H1 (cell line): ENCODE data around the gene BSCL2. TPM values are rescaled to one million over a fixed set of nuclear protein-coding genes. Genes with fewer than 3 reads are reported as not detected.

Experiments used
- BRCA1 ChIP-seq: IDR thresholded peaks from 2 replicates; pipeline ENCODE4 v1.6.1; 2012; ENCODE audit warnings: low read depth, low read length, improper control_type of control experiment
- CBX8 ChIP-seq: fragments of 300-800, 300-1000 bp; sonication (generic); IDR thresholded peaks from 2 replicates; pipeline ENCODE4 v1.7.1; 2016; ENCODE audit warnings: low read depth, low read length, borderline replicate concordance
- CHD2 ChIP-seq: IDR thresholded peaks from 2 replicates; pipeline ENCODE4 v1.6.1; 2012; ENCODE audit warnings: low read length, improper control_type of control experiment
- CHD7 ChIP-seq: fragments of 300-600 bp; sonication (generic); IDR thresholded peaks from 2 replicates; pipeline ENCODE4 v1.7.1; 2012; ENCODE audit warnings: low read length, moderate library complexity, mild to moderate bottlenecking, inconsistent platforms; ENCODE audit not compliant: insufficient replicate concordance
- CTBP2 ChIP-seq: IDR thresholded peaks from 2 replicates; pipeline ENCODE4 v1.7.0; 2011; ENCODE audit warnings: borderline replicate concordance, mild to moderate bottlenecking, moderate library complexity, mixed read lengths, low read length; ENCODE audit not compliant: insufficient read depth, insufficient read length
- GABPA ChIP-seq: IDR thresholded peaks from 2 replicates; pipeline ENCODE4 v1.6.1; 2011; ENCODE audit warnings: mild to moderate bottlenecking, low read length, moderate library complexity, borderline replicate concordance; ENCODE audit not compliant: insufficient read depth
- PHF8 ChIP-seq: fragments of 200-600 bp; sonication (generic); conservative IDR thresholded peaks from 2 replicates; pipeline ENCODE4 v1.7.1; 2012; ENCODE audit warnings: low read depth, mild to moderate bottlenecking, inconsistent platforms, low read length, moderate library complexity
- POU5F1 ChIP-seq: IDR thresholded peaks from 2 replicates; pipeline ENCODE4 v1.6.1; 2011; ENCODE audit warnings: low read depth, mild to moderate bottlenecking, low read length, moderate library complexity
- SIX5 ChIP-seq: IDR thresholded peaks from 2 replicates; pipeline ENCODE4 v1.6.1; 2011; ENCODE audit warnings: mild to moderate bottlenecking, low read depth, low read length
- SP4 ChIP-seq: IDR thresholded peaks from 2 replicates; pipeline ENCODE4 v1.6.1; 2012; ENCODE audit warnings: low read length, inconsistent platforms
- polyA plus RNA-seq, 7 experiments: library from polyadenylated mRNA; depleted of rRNA in 3 of 7; stranded (reverse) in 5 of 7; unstranded in 2 of 7; fragments of >200 nt in 5 of 7; fragments of 200-250 nt in 2 of 7; gene quantifications; 1 replicate in 5 of 7; 2 replicates in 1 of 7; 4 replicates in 1 of 7; pipeline versions ENCODE4 v1.2.1 to v1.2.3, GENCODE V29; 2011 to 2013; ENCODE audit warnings: missing spikeins in 2 of 7, mixed read lengths in 2 of 7
- total RNA-seq: library from RNA; stranded (reverse); fragmentation: NEBNext Ultra II Directional; extraction: Animal tissue kit (Norgen Biotek cat#: 25700); gene quantifications from 2 replicates; pipeline ENCODE4 v1.2.1, GENCODE V29; 2021

Gene BSCL2
- total and polyA plus RNA-seq, 2 of the 8 experiments (the other 6 are each of a cell fraction or from before 2014, with no cell fraction given) = 59.5 to 264 TPM

DNA sequence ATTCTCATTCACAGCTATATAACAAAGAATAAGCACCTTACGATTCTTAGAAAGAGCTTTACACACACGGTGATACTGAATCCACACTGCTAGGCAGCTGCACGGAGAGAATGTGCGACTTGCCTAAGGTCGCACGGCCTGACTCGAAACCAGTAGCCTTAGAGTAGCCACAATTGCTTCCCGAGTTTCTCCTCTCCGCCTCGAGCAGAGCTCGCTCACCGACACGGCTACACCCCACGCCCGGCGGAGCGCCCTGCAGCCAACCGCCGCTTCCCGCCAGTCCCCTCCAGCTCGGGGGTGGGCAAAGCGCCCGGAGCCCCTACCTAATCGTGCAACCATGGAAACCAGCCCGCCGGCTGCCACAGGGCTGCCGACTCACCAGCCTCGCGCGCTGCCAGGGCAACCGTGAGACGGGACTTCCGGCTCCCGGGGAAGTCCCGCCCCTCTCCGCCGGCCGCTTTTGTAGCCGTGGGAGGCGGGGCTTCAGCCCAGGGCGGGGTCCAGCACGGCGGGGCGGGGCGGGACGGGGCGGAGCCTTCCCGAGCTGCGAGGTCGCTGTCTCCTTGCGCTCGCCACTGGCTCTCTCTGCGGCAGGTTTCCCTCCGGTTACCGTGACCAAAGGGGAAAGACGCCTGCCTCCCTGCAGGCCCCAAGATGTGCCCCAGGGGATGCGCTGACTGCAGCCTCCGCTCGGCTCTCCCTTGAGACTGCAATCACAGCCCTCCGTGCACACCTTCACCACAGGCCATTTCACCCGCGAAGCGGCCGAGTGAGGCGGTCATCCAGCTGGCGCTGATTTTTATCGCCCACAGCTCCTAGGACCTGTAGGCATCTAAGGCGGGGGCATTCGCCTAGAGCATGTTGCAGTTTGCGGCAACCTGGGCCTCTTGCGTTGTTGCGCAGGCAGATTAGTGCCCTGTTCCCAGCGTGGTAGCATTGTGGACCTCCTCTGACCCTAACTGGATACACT, 1.1 kb downstream of the BSCL2 start (continued):
- TF ChIP-seq CHD7 (no peak), CTBP2 (no peak), SP4 (no peak), PHF8 (peak; percentile 65), SIX5 (no peak), CBX8 (no peak), CHD2 (no peak), BRCA1 (no peak), GABPA (peak; percentile 49; the same call in 1 of the 2 replicates), POU5F1 (no peak)
